Measurements from ENCODE around the gene KIAA1328. TPM values are rescaled to one million over a fixed set of nuclear protein-coding genes. Genes with fewer than 3 reads are reported as not detected.
A peak's percentile ranks its signal among the peaks of the same experiment; 100 is the strongest.
"Not testable (repeated sequence)": the region's sequence is repeated elsewhere in the genome, so short reads cannot be mapped to it uniquely, and the experiment has no call there.

Gene KIAA1328
- polyA plus RNA-seq (ENCODE audit: insufficient read length in 10 of 10) = 1 to 10 TPM; 4.1 to 8.5 (median 6.2) TPM
- long read RNA-seq, donor 1, full-length matches to known transcripts = 1 of 1 reads
- long read RNA-seq, donor 1, partial matches to known transcripts = 0 of 1 reads
- long read RNA-seq, donor 1, other reads (novel, unspliced or antisense) = 0 of 1 reads
- long read RNA-seq, donor 2, full-length matches to known transcripts = 2 of 2 reads
- long read RNA-seq, donor 2, partial matches to known transcripts = 0 of 2 reads
- long read RNA-seq, donor 2, other reads (novel, unspliced or antisense) = 0 of 2 reads
- long read RNA-seq, donor 3, partial matches to known transcripts = 0 of 1 reads
- long read RNA-seq, donor 3, other reads (novel, unspliced or antisense) = 0 of 1 reads
- long read RNA-seq, donor 4 = 0 reads
- long read RNA-seq, donor 5, full-length matches to known transcripts = 1 of 1 reads
- long read RNA-seq, donor 5, partial matches to known transcripts = 0 of 1 reads
- long read RNA-seq, donor 5, other reads (novel, unspliced or antisense) = 0 of 1 reads
- long read RNA-seq, donor 6, partial matches to known transcripts = 0 of 2 reads
- long read RNA-seq, donor 6, other reads (novel, unspliced or antisense) = 0 of 2 reads
- long read RNA-seq, donor 7, full-length matches to known transcripts = 2 of 2 reads
- long read RNA-seq, donor 7, partial matches to known transcripts = 0 of 2 reads
- long read RNA-seq, donor 7, other reads (novel, unspliced or antisense) = 0 of 2 reads
- long read RNA-seq, donor 8 = 0 reads
- long read RNA-seq, donor 9 = 0 reads

DNA sequence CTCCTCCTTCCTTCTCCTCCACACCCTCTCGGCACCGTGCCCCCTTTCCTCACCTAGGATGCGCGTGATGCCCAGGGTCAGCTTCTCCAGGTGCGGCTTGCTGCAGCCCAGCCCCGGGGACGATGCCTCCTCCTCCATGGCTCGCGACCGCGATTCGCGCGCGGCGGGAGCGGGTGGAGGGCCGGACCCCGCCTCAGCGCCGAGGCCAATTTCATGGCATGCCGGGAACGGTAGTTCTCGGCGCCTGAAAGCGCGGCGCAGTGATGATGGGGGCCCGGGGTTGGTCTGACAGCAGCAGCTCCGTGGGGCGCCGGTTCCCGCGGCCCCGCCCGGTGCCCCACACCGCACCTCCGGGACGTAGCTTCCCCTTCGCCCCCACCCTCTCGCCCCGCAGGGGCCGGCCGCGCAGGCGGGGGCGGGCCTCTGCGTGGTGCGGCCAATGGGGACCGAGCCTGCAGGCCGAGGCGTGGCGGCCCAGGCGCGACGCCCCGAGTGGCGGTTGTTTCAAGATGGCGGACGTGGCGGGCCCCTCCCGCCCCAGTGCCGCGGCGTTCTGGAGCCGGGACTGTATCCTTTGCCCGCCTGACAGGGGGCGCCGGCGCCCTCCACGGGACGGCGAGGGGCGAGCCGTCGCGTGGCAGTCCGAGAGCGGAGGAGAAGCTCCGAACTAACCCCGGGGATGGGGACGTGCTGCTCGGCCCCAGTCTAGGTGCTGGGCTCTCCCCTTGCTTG lies at the start of gene KIAA1328, which contains the start of gene TPGS2:
Gene KIAA1328, plus strand, starts transcription at position 498 of the 732 bp plus-strand sequence. Its CDS starts 12 bp downstream, at position 510.
Gene TPGS2, minus strand, starts transcription at position 373 of the 732 bp plus-strand sequence. Its CDS starts 235 bp downstream, at position 138.
- peak; percentile 88 to 97 (median 90) for DNase-seq

DNA sequence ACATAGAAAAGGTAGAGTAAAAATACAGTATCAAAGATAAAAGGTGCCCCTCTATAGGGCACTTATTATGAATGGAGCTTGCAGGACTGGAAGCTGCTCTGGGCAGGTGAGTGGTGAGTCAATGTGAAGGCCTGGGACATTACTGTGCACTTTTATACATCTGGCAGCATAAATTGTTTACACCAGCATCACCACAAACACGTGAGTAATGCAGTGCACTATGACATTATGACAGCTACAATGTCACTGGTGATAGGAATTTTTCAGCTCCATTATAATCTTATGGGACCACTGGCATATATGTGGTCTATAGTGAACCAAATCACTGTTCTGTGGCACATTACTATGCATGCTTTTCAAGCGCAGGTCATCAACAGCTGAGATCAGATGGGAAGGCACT lies 48.2 kb upstream of the KIAA1328 start:
- DNase-seq = no peak

DNA sequence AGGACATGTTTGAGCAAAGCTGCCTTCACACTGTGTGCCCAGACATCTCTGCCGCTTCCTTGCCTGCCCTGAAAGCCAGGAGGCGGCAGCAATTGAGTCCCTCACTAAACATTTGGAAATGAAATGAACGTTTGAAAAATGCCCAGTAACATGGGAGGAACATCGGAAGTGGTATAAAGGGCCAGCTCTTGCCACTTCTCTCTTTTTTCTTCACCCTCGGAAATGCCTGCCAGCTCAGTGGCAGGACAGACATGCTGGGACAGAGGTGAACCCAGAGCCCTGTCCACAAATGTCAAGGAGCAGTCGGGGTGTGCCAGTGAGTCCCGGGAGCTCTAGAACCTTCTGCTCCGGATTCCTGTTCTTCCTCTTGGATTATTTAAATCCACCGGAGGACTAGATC lies 46.2 kb upstream of the KIAA1328 start:
- DNase-seq = no peak

DNA sequence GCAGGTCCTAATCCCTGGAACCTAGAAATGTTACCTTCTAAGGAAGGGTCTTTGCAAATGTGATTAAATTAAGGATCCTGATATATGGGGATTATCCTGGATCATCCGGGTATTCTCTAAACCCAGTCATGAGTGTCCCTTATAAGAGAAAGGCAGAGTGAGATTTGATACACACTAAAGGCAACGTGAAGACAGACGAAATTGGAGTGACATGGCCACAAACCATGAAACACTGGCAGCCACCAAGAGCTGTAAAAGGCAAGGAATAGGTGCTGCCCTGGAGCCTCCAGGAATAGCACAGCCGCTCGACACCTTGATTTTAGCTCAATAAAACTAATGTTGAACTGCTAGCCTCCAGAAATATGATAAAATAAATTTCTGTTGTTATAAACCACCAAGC lies 45.1 kb upstream of the KIAA1328 start:
- DNase-seq = no peak

DNA sequence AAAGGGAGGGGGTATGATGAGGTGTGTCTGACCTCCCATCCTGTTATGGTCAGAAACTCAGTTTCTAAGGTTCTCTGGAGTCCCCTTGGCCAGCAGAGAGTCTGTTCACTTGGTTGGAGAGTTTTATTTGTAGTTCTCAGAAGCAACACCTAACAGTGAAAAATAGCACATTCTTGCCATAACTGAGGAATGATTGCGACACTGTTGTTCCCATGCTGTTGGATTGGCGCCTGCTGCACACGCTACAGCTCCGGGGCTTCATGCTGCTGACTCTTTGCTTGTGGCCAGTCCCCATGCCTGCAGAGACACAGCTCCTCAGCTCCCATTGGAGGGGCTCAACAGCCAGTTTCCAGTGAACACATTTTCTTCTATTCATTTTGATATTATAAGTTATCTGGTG lies 42.2 kb upstream of the KIAA1328 start:
- peak; percentile 29 to 66 (median 35) for DNase-seq

DNA sequence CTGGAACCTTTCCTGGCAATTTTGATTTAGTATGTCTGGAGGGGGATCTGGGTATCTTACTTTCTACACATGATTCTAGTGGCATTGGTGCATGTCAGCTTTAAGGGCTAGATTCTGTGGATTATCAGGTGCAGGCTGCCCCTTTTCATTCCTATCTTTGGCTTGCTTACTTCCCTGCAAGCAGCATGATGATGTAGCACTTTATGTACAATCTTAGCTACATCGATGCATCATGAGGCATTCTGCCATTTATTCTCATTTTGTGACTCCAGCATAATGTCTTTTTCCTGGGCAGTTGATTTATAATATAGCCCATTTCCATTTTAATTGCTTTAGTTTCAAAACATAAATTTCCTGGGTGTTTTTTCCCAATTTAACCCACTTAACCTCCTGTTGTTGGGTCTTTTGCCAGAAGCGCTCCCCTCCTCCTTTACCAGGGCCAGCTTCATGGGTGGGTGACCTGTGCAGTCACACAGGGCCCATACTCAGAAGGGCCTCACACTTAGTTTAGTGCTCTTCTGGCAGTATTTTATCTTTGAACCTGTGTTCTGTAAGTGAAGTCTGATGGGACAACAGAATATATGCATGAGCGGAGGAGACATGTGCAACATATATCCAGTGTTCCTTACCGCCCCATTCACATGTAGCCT lies 36.2 kb upstream of the KIAA1328 start:
- DNase-seq = no peak

DNA sequence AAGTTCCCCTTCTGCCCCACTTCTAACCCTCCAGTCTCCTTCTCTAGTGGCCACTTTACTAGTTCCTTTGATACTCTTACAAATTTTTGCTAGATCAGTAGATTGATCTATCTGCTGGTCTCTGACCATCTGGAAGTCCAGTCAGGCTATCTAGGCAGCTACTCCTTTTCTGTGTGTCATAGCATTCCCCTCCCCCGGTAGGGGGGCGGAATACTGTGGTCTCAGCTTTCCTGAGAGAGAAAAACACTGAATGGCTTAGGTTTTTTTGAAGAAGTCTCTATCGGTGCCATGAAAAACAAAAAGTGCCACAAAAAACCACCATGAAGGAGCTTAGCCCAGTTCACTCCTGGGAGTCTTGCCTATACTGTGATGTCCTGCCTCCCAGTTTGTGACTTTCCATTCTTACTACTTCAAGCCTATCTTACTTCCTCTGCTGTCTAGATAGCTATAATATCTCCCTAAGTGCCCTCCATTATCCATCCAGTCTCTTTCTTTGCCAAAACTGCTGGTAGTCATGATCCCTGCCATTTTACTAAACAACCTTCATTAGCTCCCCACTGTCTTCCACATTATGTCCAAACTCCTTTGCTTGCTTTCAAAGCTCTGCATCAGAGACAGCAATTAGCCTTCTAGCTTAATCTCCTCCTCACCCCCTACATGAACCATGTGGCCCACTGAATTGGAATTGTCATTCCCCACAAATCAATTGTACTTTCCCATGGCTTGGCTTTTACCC lies 30.0 kb upstream of the KIAA1328 start:
- no peak for DNase-seq

DNA sequence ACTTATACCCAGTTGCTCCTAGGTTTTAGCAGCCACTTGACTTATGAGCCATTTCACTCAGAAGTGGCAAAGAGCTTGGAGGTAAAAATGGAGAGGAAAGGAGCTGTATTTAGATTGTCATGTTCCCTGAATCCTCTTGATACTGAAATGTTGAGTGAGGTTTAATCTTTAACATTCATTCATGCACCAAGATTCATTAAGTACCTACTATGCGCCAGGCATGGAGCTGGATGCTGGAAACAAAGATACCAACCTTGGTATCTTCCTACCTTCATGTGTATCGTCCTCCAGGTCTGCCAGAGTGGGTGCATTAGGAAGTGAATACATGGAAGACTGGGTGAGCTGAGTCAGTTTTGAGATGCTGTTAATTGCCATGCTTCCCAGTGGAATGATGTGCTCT lies 23.8 kb upstream of the KIAA1328 start:
- DNase-seq = no peak

DNA sequence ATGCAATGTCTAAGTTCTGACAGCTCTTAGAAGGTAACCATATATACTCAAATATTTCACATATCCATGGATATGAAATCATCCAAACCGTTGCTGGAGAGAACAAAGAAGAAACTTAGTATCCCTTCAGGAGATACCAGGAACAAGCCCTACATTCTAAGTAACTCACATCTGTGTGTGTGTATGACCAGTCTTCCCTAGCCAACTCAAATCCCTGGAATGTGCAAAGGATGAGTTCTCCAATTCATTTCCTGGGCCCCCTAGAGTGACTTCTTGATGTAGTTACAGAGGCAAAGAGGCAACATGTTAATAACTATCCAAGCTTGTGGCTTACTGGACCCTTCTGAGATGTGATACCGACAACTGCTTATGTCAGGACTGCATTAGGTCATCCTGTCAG lies 20.2 kb upstream of the KIAA1328 start:
- DNase-seq = peak in 1 of 3 donors; percentile 75

DNA sequence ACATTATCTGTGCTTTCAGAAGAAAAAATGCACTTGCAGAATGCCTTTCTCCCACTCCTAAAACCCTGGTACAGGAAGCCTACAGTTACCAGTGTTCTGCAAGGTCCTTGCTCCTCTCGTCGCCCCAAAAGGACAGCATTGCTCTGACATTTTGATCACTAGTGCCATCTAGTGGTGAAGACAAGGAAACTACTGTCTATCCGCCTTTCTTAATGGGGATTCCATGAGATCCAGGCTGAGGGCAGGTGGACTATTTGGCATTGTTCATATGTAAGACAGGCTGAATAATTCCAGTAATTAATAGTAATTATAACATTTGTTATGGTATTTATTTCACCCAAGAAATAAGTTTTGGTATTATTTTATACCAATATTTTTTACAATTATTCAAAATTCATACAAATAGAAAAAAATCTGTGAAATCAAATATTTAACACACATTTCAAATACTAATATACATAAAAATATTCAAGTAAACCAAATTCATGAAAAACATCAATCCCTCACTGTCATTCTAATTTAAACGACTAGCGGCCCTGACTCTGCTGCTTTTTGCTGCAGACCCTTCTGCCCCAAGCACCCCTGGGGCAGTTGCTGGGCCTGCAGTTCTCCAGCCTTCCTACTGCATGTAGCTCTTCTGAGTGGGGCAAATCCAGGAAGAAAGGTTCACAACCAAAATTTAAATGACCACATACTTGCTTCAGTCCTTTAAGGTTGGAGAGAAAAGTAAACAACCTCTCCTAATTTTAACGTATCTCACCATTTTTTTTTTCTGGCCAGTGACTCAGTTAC lies 19.1 kb upstream of the KIAA1328 start:
- peak; percentile 68 to 76 (median 69) for DNase-seq

DNA sequence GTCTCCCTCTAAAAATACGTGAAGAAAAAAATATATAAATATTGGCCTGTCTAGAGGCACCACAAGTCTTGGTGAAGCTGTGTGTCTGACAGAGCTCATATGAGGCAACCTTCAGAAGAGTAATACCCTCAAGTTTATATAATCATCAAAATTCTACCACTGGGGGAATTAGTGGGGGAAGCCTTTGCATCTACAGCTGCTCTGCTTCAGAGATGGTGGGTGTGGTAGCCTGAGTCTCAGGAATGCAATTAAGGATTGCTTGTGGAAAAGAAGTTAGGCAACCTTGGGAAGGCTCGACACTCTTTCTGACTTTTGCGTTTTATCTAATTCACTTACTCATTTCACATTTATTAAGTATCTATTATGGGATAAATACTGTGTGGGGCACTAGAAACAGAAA lies 17.5 kb upstream of the KIAA1328 start:
- peak in 1 of 3 donors; percentile 17 for DNase-seq

DNA sequence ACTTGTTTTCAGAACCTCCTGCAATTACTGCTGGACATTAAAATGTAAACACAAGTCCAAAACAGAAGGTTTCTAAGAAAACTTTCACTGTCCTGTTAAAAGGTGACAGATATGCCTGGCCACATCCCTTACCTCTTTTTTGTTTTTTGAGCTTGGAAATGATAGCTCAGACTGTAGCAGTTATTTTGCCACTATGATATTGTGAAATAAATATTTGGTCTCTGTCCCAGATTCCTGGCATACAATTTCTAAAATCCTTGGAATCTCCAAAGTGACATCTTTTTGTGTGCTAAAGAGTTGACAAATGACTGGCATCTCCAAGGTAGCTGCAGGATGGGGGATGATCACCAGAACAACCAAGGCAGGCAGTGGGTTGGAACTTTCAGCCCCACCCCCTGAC lies 17.0 kb upstream of the KIAA1328 start:
- no peak for DNase-seq

DNA sequence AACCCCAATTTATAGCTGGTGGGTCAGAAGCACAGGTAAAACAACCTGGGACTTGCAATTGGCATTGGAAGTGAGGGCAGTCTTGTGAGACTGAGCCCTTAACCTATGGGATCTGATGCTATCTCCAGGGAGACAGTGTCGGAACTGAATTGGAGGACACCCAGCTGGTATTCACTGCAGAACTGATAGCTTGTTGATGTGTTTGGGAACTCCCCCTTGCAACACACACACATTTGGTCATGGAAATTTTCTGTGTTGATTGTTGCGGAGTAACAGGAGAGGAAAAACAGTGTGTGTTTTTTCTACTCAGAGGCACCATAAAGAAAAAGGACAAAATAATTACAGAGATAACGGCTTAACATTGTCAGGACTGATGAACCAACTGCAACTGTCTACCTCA lies 16.2 kb upstream of the KIAA1328 start:
- DNase-seq = no peak

DNA sequence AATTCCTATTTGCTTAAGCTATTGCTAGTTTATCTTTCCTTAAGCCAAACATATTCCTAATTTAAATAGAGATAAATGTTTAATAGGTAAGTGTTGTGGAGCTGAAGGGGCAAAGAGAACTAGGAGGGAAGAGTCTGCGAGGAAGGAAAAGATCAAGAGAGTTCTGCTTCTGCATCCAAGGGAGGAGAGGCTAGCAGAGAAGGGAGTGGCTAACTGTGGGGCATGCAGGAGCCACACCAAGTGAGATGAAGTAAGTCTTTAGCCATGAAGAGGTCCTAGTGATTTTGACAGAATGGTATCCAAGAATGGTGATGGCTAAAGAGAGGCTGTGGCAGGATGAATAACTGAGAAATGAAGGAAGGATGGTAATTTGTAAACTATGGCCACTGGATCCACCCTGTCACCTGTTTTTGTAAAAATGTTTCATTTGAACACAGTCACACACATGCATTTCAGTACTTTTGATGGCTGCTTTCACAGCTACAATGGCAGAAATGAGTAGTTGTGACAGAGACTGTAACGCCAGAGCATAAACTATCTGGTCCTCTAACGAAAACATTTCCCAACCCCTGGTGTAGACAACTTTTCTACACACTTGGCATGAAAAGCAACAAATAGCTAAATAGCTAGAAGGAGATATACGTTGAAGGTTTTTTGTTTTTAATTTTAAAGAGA lies 15.7 kb upstream of the KIAA1328 start:
- DNase-seq = no peak

DNA sequence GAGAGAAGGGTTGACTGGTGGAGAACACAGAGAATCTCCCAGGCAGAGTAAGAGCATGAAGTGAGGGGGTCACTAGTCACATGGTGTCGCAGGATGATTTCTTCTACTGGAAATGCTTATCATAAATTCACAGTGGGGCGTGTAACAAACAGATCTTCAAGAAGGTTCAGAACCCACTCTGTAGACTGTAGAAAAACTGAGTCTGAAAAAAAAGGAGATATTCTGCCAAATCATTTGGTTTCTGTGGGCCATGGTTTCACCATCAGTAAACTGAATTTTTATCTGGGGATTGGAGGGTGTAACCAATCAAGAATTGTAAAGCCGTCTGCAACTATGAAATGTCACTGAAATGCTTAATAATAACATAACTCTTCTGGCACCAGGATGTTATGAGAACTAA lies 15.1 kb upstream of the KIAA1328 start:
- DNase-seq = no peak

DNA sequence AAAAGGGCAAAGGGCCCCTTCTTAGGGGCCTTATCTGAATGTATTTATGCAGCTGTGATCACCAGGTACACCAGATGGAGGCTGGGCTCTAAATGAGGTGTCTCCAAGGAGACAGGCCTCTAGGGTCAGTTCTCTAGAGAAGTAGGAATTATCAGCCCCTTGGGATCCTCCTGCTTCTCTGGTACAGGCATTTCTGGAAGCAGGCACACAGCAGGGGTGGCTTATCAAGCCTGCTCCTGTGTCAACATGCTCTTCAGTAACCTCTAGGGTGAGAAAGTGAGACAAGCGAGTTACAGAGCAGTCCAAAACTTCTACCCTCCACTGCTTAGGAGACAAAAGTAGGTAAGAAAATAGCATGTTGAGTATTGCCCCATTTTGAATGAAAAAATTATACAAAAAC lies 13.9 kb upstream of the KIAA1328 start:
- no peak for DNase-seq

DNA sequence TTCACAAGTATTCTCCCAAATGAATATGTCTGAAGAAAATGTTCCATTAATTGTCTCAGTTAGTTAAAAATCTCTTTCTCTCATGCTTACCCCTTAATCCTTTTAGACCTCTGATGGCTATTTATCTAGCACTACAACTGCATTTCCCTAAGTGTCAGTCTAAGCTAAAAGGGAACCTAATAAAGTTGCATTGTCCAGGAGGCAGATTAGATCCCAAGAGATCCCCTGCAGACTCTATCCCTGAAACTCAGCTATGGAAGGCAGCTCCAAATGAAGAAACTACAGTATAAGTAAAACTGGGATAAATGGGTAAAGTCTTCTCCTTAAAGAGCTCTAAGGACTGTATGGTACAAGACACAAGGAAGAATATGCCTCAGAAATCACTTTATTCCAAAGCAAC lies 12.8 kb upstream of the KIAA1328 start:
- not testable (repeated sequence) for DNase-seq

DNA sequence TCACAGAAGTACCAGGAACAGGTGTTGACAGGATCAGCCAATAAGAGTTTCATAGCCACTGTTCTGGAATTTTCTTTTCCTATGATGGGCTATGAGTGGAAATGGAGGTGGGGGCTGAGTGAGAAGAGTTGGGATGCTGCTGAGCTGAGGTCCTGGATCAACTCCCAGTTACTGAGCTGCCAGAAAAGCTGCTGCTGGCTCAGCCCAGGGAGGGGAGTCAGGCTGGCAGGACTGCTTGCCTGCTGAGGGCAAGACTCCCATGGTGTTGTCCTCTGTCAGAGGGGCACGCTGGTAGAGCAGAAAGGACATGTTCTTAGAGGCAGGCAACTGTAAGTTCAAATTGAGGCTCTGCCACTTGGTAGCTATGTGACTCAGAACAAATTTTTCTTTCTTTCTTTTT lies 11.9 kb upstream of the KIAA1328 start:
- DNase-seq = no peak

DNA sequence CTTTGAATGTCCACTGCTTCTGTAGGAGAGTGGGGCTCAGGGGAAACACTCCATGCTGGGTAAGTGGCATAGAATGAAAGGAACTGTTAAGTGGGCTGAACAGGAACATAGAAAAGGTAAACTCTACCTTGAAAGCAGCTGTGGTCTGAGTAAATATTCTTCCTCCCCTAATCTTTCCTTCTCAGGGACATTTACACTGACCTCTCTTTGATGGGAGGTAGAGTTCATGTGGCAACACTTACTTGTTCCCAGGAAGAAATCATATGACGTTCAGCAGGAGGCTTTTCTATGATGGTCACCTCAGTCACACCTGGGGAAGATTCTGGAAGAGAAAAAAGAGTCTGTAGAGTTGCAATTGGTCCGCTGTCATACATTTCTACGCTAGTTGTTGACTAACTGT lies 10.3 kb upstream of the KIAA1328 start:
- DNase-seq = no peak

DNA sequence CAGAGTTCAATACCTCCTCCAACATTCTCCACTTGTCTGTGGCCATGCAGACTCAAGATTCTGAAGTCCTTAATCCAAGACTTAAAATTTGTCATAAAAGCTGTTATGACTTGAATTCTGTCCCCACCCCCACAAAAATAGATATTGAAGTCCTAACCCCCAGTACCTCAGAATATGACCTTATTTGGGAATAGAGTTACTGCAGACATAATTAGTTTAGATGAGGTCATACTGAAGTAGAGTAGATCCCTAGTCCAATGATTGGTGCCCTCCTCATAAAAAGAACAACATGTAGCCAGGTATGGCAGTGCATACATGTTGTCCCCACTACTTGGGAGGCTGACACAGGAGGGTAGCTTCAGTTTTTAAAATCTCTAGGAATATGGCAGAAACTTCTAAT lies 9.3 kb upstream of the KIAA1328 start:
- no peak for DNase-seq

Data from muscle of back (tissue), 13 donors.